Left ventricle myocardium inferior (tissue), 1 donor: Measurements from ENCODE around the gene PLA2R1. TPM values are rescaled to one million over a fixed set of nuclear protein-coding genes. Genes with fewer than 3 reads are reported as not detected.

ENCODE experiments used
- DNase-seq: peaks from one replicate; pipeline ENCODE4 v3.0.0-alpha.2; 2020
- H3K27ac ChIP-seq: fragments of 200-600 bp; replicated peaks from 2 replicates; pipeline ENCODE4 v1.8.0; 2021
- H3K27me3 ChIP-seq: fragments of 200-600 bp; 2 replicates; pipeline ENCODE4 v1.8.0; 2021; ENCODE audit warnings: low read depth
- H3K36me3 ChIP-seq: fragments of 200-600 bp; 2 replicates; pipeline ENCODE4 v1.8.0; 2021
- H3K4me1 ChIP-seq: fragments of 200-600 bp; 2 replicates; pipeline ENCODE4 v1.8.0; 2021
- H3K4me3 ChIP-seq: fragments of 200-600 bp; 2 replicates; pipeline ENCODE4 v1.8.0; 2021; ENCODE audit warnings: mild to moderate bottlenecking, moderate library complexity
- H3K9me3 ChIP-seq: fragments of 200-600 bp; replicated peaks from 2 replicates; pipeline ENCODE4 v1.8.0; 2021
- intact Hi-C: fragments of 100-400 bp; cut with micrococcal nuclease; formaldehyde crosslinking; loops from one replicate; pipeline ENCODE4 v1.11.0; 2022
- total RNA-seq: library from RNA; stranded (reverse); fragmentation: NEBNext Ultra II Directional; extraction: Animal tissue kit (Norgen Biotek cat#: 25700); gene quantifications from one replicate; pipeline ENCODE4 v1.2.1, GENCODE V29; 2021
- TF ChIP-seq, protein P1 (sequence below): fragments of 200-600 bp; IDR thresholded peaks from 2 replicates; pipeline ENCODE4 v1.8.0; 2021; ENCODE audit warnings: antibody characterized with exemption, mild to moderate bottlenecking, borderline replicate concordance
- donor health status: DM: no; HTN: yes; CAD: no; lungs with severe emphysema.

The PLA2R1 gene
- total RNA-seq, 1 donor from 2014 or later, result 2.3 TPM

DNA sequence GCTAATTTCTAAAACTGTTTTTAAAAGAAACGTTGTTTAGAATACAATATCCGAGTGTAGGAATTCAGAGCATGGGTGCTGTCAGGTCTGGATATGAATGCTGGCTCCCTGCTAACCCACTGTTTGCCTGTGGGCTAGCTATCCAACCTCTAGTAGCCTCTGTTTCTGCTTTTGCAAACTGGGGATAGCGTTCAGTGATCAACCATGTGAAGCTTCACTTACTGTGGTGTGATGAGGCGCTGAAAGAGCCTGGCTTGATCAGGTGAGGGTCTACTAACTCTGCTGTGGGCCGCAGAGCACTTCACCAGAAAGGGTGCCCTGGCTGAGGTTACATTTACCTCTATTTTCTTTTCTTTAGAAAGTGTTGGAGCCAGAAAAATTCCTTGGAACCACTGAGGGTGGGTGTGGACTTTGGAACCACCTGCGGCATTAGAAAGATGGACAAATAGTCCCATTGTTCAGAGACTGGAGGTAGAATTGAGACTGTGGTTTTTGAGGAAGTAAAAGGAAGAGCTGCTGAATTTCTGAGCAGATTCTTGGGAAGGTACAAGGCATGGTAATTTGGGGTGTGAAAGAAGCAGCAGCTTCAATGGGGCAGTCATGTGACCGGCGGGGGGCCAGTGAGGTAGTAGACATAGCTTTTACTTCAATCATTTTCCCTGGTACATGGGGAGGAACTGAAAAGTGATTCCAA lies 168.1 kb downstream of the PLA2R1 start:
- H3K9me3 ChIP-seq, result no peaks in the 10 kb centered on the region
- H3K27ac ChIP-seq, result no peak overlapping the region
- TF ChIP-seq, protein P1, sequence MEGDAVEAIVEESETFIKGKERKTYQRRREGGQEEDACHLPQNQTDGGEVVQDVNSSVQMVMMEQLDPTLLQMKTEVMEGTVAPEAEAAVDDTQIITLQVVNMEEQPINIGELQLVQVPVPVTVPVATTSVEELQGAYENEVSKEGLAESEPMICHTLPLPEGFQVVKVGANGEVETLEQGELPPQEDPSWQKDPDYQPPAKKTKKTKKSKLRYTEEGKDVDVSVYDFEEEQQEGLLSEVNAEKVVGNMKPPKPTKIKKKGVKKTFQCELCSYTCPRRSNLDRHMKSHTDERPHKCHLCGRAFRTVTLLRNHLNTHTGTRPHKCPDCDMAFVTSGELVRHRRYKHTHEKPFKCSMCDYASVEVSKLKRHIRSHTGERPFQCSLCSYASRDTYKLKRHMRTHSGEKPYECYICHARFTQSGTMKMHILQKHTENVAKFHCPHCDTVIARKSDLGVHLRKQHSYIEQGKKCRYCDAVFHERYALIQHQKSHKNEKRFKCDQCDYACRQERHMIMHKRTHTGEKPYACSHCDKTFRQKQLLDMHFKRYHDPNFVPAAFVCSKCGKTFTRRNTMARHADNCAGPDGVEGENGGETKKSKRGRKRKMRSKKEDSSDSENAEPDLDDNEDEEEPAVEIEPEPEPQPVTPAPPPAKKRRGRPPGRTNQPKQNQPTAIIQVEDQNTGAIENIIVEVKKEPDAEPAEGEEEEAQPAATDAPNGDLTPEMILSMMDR, result no peak
- H3K4me3 ChIP-seq, result no peak overlapping the region
- H3K4me1 ChIP-seq, result no peaks in the 10 kb centered on the region
- no peaks in the 10 kb centered on the region for H3K36me3 ChIP-seq
- no peaks in the 10 kb centered on the region for H3K27me3 ChIP-seq
- DNase-seq, result no peak
- intact Hi-C loops, result no loop called here

DNA sequence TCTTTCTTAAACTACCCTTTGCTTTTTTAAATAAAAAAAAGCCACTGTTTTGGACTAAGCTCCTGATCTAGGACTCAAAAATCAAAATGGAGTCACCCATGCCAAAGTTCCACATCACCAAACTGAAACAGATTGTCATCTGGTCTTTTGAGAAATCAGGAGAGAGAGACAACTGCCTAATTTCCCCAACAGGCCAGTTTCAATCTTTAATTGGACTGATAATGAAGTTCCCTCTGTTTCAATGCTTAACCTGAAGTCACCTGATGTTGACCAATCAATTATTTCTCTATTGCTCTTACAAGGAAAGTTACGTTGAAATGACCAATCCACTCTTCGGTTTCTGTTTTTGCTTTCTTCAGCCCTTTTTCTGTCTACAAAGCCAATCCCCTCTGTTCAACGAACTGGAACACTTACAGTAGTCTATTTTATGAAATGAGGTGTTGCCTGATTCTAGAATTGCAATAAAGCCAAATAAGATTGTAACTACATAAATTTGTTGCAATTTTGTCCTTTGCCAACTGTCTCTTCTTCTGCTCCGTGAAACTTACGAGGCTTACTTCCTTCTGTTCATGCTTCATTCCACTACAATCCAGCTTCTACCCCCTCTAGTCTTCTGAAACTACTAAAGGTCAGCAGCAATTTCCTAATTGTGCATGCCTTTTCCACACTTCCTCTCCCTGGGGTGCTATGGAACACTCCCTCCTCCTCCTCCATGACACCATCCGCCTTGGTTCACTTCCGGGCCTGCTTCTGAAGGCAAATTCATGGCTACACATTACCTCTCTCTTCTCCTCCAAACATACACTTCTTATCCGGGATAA lies 169.2 kb downstream of the PLA2R1 start:
- Histone ChIP-seq H3K4me3 (no peak overlapping the region), H3K4me1 (no peaks in the 10 kb centered on the region), H3K27me3 (no peaks in the 10 kb centered on the region), H3K27ac (no peak overlapping the region), H3K9me3 (no peaks in the 10 kb centered on the region), H3K36me3 (no peaks in the 10 kb centered on the region)
- intact Hi-C loops, result no loop called here
- DNase-seq, result no peak
- TF ChIP-seq, protein P1, result no peak

DNA sequence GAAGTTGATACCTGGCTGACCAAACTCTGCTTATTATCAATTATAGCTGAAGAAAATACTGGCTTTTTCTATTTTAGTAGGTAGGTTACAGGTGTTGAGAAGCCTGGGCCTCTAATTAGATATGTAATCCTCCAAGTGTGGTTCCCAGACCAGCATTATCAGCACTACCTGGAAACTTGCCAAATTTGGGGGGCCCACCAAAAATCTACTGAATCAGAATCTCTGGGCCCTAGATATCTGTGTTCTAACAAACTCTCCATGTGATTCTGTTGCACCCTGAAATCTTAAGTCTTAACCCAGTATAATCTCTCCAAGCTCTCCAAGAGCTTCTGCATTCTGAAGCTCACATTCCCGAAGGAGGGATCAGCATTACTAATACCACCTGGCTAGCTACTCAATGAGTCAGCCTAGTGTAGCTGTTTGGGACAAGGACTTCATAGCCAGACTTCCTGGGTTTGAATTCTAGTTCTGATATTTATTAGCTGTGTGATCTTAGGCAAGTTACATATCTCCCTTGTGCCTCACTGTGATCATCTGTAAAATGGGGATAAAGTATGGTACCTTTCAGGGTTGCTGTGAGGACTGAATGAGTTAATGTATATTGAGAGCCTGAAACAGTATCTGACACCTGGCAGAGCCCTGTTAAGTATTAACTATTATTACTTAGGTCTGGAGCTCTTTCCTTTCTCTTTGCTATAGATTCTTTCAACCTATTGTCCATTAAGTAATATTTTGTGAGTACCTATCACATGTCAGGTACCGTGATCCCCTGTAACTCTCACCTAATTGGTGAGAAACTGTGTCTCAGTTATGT lies 170.3 kb downstream of the PLA2R1 start:
- intact Hi-C loops, result no loop called here
- Histone ChIP-seq H3K9me3 (no peaks in the 10 kb centered on the region), H3K36me3 (no peaks in the 10 kb centered on the region), H3K4me3 (no peak overlapping the region), H3K4me1 (no peaks in the 10 kb centered on the region), H3K27me3 (no peaks in the 10 kb centered on the region), H3K27ac (no peak overlapping the region)
- TF ChIP-seq, protein P1, result no peak
- no peak for DNase-seq

DNA sequence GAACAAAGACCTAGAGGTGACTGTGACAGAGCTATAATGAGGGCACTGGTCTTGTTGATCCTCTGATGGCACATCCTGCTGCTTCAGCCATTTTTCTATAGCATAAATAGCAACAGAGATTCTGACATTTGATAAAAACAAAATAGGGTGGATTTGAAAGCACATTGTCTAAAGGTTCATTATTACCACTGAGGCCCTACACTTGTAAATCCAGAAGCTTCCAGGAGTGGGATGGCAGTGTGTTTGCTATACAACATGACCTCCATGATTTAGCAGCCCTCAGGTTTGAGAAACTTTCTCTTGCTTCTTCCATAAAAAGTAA lies 171.2 kb downstream of the PLA2R1 start:
- TF ChIP-seq, protein P1, result no peak
- Histone ChIP-seq H3K27me3 (no peaks in the 10 kb centered on the region), H3K4me3 (no peak overlapping the region), H3K9me3 (no peaks in the 10 kb centered on the region), H3K4me1 (no peaks in the 10 kb centered on the region), H3K27ac (no peak overlapping the region), H3K36me3 (no peaks in the 10 kb centered on the region)
- intact Hi-C loops, result no loop called here
- no peak for DNase-seq

DNA sequence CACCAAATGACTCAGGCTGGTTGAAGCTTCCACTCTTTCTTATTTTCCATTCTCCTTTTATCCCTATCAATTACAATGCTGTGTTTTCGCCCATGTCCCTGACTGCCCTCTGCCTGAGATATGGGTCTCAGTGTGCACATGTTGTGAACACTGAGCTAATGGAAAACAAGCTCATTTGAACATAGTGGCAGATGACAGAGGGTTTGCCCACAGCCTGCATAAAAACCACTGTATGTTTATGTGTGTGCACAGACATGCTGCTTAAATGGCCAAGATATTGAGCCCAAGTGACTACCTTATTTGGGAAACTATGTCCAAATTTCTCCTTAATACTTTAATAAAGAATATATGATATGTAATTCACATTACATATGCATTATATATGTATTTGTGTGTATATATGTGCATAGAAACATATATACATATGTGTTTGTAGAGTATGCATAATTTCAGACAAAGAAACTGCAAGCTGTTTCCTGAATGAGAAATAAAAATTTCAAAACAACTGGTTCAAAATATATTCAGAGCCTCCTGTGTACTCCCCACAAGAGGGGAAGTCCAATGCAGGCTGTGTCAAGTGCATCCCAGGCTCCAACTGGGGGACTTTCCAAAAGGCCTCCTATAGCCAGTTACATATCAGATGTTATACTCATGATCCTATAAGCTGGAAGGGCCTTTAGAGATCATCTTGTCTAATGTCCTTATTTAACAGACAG lies 171.7 kb downstream of the PLA2R1 start:
- Histone ChIP-seq H3K36me3 (no peaks in the 10 kb centered on the region), H3K4me3 (no peak overlapping the region), H3K27ac (no peak overlapping the region), H3K9me3 (no peaks in the 10 kb centered on the region), H3K27me3 (no peaks in the 10 kb centered on the region), H3K4me1 (no peaks in the 10 kb centered on the region)
- TF ChIP-seq, protein P1, result no peak
- intact Hi-C loops, result no loop called here
- DNase-seq, result no peak
